ENCODE measurements around the gene MAML2.

MAML2 gene

DNA sequence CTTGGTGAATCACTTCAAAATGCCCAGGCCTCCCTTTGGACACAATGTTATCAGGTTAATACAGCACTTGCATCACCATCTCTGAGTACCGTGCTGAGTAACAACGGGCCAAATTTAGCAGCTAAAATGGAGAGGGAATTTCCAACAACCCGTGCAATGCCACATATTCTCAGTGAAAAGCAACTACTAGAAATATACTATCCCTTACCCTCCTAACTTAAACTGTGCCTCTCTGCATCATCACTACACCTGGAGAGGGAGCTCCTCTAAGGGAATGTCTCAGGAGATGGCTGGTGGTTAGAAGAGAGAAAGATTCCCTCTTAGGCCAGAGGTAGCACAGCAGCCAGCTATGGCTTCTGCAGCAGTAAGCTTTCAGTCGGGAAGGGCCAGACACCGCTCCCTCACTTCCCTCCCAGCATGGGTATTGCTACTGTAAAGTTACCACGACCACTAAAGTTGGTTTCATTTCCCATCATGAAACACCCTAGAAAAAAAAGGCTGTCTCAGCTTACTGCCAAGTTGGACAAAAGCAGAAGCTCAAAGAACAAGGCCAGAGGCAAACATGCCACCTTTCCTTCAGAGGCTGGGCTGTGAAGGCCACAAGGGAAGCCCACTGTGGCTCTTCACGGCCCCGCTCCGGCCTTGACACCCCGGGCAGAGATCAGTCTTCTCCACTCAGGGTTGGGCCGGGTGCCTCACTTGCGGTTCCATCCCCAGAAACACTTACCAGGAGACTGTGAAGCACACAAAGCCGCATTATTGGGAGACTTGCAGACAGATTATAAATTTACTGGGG, 3.9 kb downstream of the MAML2 start:
- peak; percentile 49 for DNase-seq

DNA sequence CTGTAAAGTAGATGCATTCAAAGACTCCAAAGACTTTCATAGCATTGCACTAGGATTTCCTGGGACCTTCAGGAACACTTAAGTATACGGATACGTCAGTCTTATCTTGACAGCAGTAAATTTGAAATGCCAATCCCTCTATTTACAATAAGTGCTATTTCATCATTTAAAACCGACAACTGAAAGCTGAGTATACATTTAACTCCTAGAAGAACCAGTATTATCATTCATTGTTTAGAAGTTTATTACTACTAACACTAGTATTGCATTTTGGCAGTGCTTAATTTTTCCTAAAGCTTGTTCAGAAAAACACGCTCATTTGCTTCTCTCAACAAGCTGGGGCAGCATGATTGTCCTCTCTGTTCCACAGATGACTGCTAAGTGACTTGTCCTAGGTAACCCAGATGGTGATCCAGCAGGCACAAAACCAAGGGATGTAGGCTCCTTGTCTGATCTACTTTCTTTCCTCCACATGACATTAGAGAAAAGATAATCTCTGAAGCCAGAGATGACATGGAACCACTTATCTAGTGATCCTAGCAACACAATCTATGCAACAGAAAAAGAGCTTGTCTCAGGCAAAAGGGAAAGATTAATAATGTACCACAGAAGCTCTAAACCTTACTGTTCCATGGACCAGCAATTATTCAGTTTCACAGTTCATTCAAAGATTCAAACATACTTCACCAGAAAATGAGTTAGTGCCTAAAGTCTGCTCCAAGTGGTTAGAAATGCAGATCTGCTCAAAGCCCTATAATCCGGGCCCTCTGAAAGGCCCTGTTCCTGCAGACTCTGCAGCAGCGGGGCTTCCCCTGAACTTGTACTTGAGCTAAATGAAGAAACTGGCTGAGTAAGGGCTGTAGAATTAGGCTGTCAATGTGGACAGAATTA, 5.2 kb downstream of the MAML2 start:
- DNase-seq, result peak; percentile 65

DNA sequence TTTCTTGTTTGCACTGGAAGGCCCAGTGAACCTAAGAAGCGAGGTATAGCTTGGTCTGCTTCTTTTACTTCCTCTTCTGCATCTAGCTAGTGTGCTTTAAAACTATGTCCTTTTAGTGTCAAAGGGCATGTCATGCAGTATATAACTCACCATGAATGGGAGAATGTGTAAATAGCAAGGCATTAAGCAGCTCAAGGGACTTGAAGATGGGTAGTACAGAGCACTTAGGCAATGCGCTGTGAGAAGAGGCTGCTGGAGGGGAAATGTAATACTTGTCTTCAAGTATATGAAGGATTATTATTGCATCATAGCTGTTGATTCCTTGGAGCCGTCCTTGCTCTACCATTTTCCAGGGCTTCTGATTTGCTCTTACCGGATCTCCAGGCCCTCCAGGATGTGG, 7.6 kb downstream of the MAML2 start:
- DNase-seq, result no peak

DNA sequence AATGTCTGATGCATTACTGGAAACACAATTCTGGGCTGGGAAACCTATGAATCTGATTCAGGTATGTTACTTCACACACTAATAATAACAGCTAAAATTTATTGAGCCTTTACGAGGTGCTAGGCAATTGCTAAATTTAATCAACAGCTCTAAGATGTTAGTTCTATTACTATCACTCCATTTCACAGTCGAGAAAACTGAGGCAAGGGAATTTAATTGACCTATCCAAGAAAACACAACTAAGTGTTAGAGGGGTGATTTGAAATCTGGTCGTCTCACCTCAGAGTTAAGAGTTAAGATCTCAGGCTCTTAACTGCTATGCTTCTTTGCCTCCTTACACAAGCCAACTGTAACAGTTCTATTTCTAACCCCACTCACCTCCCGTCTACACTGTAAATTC, 8.8 kb downstream of the MAML2 start:
- no peak for DNase-seq

DNA sequence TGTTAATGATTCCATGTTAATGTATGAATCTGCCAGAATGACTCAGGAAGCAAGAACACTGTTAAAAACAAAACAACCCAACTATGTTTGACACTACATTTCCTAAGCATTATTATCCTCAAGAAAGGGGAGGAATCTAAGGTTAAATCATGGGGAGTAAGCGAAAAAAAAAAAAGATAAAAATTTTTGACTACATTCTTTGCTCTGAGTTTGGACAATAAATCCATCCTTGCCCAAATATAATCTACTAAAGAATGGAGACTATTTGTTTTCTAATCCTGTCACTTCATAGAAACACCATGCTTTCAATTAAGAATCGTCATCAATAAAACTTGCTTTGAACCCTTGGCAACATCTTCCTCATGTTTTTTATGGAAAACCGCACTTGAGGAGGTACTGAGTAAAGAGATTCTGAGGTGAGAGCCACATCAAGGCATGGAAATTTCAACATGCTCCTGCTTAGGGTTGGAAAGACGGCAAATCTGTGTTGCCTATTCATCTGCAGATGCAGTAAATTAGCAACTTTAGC, 9.7 kb downstream of the MAML2 start:
- DNase-seq, result no peak

DNA sequence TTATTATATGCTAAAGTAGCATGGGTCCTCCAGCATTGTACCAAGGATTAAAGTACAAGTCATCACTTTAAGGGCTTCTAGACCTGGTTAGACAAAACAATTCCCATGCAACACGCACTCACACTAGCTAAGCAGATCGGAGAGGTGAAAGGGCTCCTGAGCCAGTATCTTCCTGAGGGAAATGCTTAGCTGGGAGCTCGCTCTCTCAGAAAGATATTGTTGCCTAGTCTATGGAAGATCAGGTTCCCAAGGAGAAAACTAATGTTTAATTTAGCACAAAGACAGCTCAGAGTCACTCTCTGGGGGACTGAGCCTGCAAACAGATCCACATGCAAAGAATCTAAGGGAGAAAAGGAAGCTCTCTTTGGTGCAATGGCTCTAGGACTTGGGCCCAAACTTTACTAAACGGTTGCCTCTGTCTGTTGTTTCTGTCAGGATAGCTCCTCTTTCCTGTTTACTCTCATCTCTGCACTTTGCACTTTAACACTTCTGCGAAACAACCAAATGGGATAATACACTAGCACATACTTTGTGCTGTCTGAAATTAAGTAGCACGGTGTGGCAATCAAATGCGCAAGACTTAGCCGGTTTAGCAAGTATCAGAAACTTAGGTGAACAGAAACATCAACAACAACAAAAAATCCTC, 10.7 kb downstream of the MAML2 start:
- DNase-seq, result no peak

DNA sequence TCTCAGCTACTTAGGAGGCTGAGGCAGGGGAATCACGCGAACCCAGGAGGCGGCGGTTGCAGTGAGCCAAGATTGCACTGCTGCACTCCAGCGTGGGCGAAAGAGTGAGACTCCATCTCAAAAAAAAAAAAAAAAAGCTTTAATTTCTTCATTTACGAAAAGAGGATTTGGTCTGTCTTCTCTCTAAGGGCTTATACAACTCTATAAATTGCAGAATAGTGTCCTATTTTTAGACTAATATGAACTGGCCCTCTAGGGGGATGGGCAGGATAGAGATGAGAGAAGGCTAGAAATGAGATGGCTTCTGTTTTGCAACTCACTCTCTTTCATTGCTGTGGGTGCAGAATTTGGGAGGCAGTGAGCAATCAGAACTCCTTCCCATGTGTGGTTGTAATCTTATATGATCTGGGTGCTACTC, 11.3 kb downstream of the MAML2 start:
- no peak for DNase-seq

DNA sequence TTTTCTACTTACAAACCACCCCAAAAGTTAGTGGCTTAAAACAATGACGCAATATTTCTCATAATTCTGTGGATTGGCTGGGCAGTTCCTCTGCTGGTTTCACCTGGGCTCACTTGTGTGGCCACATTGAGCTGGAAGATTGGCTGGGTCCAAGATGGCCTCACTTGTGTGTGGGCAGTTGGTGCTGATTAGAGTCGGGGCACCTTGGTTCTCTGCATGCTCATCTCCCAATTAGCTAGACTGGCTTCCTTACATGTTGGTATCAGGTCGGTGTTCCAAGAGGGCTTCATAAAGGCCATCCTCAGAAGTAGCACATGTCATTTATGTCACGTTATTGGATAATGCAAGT, 12.5 kb downstream of the MAML2 start:
- DNase-seq, result no peak

DNA sequence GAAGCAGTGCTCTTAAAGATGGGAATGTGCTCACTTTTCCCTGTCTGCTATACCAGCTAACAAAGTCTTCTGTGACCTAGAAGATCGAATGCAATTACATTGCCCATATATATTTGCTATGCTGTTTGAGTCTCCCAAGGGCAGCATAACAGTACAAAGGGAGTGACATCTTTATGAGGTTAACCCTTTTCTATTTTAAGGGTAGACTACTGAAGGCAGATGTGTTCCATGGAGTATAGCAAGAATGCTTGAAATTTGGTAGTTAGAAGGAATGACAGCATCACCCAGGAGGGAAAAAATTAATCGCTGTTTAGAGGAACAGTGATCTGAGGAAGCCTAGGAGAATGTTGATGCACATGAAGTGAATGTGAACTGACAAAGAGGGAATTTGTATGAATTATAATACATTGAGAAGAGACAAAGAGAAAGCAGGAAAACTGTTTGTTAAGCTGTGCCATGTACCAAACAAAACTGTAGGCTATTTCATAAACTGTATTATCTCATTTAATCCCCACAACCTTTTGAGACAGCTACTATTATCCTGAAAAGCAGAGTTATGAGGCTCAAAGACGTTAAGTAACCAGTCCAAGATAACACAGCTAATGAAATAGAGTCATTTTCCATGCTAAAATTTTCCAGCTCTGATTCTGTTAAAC, 13.0 kb downstream of the MAML2 start:
- DNase-seq, result no peak

DNA sequence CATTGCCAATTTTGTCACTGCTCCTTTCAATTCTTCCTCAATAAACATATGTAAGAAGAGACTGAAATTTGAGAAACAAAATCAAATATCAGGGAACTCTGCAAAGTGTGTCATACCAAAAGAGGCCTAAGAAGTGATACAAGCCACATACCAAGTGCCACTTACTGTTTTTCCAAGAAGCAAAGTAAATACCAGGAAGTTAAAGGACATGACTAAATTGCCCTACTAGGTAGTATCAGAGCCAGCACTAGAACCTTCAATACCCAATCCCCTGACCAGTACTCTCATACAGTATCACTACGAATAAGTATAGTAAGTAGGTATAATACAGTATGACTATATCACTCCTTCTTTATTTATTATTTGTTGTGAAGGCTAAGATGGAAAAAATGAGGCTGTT, 13.6 kb downstream of the MAML2 start:
- no peak for DNase-seq

DNA sequence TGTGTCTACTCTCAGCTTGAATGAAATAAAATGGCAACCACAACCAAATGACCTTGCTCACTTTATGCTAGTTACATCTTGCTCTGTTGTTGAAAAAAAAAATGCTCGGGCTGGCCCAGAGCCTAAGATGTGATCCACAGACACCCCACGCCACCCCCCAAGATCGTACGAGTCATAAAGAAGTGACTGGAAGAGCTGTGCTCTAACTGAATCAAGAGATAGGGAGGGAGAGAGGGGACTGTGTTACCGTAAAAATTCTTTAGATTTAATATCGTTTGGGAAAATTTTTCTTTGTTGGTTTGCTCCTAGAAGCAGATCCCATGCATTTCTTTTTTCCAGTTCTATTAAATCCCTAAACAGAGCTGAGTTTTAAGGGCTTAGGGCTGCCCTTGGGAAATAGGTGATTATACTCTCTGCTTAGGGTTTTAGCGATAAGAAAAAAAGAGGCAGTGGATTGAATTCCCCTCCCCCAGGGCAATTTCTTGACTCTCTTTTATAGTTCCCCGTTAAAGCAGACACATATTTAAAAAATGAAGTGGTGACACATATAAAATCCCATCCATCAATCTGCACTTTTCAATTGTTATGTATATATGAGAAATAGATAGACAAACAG, 14.5 kb downstream of the MAML2 start:
- DNase-seq, result no peak

DNA sequence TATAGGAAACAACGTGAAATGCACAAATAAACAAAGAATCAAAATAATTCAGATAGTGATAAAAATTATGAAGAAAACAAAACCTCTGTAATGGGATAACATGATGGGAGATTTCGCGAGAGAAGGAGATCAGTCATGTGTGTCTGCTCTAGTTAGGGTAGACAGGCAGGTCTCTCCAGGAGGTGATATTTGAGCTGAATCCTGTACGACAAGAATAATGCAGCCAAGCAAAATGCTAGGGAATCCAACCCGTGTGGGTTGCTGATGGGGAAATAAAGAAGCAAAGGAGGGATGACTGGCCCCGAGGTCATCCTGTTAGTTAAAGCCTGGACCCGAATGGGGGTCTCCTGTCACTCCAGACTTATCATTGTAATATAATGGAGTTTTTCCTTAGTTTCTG, 16.0 kb downstream of the MAML2 start:
- DNase-seq, result no peak

DNA sequence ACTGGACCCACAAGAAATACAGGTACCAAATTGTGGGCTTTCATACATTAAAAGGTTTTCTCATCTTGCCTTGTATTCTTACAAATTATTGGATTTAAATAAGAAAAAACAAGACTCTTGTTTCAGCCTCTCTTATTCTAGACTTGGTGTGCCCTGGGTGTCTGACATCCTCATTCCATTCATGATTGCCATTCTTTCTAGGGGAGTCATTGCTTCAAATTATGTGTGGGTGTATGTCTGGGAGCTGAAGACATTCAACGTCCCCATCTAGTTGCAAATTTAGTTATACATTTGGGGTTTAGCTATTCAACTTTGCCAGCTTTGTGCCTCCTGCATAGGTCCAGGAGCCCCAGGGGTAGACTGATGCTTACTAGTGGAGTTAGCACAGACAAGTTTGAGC, 18.1 kb downstream of the MAML2 start:
- DNase-seq, result no peak

DNA sequence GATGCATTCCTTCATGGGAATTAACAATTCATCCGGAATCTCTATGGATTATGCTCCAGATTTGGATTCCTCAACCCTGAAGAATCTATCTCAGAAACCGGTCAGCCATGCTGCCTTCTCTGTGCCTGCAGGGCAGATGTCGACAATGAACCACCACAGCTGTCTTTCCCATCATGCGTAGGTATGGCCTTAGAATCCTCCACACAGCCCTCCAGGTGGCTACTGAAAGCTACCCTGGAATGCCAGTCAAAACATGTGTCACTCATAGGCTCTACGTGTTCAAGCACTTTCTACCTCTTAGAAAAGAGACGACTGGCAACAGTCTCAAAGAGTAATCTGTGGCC, 19.4 kb downstream of the MAML2 start:
- no peak for DNase-seq

DNA sequence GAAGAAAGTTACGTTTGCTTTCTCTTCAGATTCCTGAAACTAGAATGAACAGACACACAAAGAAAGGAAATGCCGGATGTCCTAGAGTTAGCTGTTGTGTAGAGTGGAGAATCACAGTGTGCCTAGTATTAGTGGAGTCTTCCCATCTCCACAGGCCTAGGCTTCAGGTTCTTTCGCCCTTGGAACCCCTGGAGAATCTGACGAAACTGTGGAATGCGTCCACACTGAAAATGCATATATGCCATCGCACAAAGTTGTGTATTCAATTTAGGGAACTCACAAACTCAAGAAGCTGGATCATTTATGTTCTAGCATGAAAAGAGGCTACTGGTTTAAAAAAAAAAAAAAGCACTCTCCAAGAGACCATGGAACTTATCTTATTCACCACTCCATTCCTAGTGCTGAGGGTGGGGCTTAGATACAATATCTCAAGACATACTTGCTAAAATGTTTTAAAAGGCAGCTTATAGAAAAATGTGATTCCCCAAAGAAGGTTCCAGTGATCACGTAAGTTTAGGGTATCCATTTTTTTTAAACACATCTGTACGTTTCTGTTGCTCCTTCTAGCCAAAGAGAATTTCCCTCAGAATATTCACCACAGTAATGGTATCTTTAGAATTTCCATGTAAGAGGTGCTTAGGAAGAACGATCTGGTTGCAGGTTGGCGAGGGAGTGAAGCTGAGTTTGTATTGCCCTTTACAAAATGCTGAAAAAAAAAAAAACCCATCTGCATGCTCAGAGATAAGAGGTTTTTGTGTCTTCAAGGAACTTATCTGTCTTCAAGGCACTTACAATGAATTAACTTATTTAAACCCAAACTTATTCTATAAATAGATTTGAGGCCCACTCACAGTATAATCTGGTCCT, 20.0 kb downstream of the MAML2 start:
- no peak for DNase-seq

DNA sequence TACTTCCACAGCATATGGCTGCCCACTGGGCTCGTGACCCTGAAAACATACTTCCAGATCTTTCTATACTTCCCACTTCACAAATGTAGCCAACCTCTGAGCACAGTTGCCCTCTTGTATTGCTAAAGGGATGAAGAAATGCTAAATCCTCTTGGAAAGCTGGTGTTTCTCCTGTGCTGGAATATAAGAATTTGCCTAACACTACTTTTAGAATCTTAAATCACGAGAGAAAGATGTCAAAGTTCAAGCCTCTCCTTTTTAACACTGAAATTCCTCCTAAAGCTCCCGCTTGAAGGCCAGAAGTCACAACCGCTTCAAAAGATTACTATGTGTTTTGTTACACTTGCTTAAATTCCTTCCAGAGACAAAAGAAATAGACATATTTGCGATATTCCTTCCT, 21.9 kb downstream of the MAML2 start:
- no peak for DNase-seq

DNA sequence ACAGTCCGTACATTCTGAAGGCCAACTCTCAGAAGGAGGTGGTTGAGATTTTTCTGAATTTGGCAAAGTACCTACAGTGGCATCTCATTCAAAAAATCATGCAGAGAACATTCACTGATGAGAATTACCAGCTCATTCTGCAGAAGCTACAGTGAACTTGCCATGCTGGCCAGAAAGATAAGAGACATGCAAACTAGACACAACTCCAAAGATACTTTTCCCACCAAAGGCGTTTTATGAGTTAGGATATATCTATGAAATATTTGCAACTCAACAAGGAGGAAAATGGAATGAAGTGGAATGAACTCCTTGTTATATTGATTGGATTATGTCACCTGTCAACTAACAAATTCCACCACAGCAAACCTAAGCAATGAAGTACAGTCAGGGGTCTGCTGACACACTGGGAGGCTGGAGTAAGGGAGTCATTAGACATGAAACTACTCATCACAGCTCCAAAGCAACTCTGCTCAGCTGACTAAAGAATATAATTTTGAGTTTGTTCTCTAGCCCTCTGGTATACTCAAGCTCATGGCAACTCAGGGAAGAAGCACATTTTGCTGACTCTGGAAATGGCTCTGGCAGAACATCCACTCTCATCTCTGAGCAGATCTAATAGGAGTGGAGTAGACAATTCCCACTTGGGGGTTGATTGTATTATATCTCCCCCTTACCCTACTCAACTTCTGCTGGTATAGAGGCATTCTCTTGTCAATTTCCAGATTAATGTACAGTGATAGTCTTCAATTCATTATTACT, 22.9 kb downstream of the MAML2 start:
- DNase-seq, result no peak

DNA sequence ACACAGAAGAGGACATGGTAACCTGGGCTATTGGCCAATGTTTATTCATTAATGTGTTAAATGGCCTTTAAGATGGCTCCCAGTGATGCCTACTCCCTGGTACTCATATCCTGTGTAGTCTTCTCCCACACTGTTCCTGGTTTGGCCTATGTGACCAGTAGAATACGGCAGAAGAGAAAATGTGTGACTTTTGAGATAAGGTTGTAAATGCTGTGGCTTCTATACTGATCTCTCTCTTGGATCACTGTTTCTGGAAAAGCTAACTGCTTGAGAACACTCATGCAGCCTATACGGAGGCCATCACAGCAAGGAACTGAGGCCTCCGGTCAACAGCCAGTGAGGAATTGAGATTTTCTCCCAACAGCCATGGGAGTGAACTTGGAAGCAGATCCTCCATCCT, 24.1 kb downstream of the MAML2 start:
- no peak for DNase-seq

DNA sequence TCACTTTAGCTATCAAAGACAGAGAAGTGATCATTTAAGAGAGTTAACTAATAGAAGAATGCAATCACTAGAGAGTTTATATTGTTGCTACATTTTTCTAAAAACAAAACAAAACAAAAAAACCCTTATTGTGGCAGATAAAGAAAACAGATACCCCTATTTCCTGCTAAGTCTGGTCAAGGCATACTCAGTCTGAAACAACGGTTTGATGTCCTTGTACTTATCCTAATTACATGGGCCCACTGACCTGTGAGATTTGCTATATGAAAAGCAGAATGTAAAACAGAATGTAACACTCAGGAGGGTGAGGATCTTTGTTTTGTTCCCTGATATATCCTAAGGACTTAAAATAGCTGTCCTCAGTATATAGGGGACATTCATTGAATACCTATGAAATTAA, 24.6 kb downstream of the MAML2 start:
- DNase-seq, result no peak

DNA sequence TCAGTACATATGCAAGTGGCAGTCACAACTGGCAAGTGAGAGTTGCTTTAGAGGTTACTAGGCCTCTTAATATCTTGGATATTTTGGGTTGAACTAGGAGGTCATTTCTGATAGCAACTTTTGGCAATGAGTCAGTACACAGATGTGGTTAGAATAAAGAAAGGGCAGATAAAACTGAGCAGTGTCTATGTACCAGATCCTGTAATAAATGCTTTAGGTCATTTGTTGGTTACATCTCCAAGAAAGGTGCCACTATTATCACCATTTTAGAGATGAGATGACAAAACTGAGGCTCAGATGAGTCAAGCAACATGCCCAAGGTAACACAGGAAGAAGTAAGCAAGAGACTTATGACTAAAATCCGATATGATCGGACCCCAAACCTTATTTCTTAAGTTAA, 25.0 kb downstream of the MAML2 start:
- DNase-seq, result no peak

DNA sequence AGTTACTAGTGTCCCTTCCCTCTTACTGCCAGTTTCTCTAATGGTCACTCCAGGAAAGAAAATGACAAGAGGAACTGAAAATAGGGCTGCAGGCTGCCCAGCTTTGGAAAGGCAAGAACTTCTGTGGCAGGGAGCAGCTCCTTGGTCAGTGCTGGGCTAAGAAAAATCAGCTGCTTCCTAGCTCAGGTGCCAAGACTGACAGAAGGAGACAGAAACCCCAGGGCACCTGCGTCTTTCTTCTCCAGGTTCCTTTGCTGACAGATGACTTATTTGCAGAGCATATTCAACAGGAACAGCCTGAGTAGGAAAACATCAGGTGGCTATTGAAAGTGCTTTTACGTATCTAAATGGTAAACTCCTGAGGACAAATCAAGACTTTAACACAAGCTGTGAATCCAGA, 25.4 kb downstream of the MAML2 start:
- no peak for DNase-seq
